Stimulated activated naive CD8-positive, alpha-beta T cell treated with anti-CD3 and anti-CD28 coated beads, Interleukin-15, amount 100 ng/mL, for 72 hours (primary cell): Measurements from ENCODE around the gene SDK2.

ENCODE experiments used
- ATAC-seq: fragments of 150-1000 bp; cut with Tn5 transposase; 2 replicates; pipeline ENCODE4 v1.10.0; 2021; ENCODE audit warnings: mild to moderate bottlenecking, moderate library complexity
- DNase-seq, 2 donors: peaks; one replicate each; pipeline ENCODE4 v3.0.0; 2021 to 2022
- H3K27ac Mint-ChIP-seq, 2 donors: one replicate each; pipeline ENCODE4 v1.8.0; 2022; ENCODE audit warnings: mild to moderate bottlenecking in 2 of 2, mixed read lengths in 2 of 2, moderate library complexity in 2 of 2
- H3K27me3 Mint-ChIP-seq: one replicate; pipeline ENCODE4 v1.8.0; 2022; ENCODE audit warnings: mixed read lengths
- H3K4me1 Mint-ChIP-seq: one replicate; pipeline ENCODE4 v1.8.0; 2022; ENCODE audit warnings: mild to moderate bottlenecking, mixed read lengths
- H3K4me3 Mint-ChIP-seq, 2 donors: one replicate each; pipeline ENCODE4 v1.8.0; 2022; ENCODE audit warnings: mild to moderate bottlenecking in 2 of 2, mixed read lengths in 2 of 2, moderate library complexity in 1 of 2
- H3K9me3 Mint-ChIP-seq, 2 donors: one replicate each; pipeline ENCODE4 v1.8.0; 2022; ENCODE audit warnings: mixed read lengths in 2 of 2

The SDK2 gene

DNA sequence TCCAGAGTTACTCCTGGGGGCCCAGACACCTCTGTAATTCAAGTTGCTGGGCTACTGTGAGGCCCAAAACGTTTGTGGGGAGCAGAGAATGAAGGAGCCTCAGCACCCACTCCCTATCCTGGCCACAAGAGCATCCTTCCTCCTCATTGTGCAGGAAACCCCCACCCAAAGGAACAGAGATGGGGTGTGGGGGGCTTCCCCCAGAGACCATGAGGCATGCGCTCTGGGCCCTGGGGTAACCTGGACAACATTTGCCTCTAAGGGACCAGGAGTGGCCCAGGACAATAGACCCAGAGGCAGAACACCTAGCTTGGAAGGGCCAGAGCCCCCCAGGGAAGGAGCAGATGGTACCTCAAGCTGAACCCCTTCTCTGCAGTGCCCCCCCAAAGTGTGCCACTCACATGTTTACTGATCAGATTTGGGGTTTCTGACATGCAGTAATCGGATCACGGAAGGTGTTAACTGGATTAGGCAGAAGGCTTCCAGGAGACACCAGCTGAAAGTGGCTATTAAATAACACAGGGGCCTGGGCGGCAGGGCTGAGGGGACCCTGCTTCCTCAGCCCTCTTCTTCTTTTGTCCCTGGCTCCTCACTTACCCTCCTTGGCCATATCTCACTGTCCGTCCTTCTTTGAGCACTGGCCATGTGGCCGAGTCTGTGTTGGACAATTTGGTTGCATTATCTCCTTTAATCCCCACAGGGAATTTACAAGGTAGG, 50.8 kb downstream of the SDK2 start:
- no peak for ATAC-seq
- peaks cover 72% of the 10 kb centered on the region for H3K4me1 Mint-ChIP-seq
- H3K9me3 Mint-ChIP-seq, result no peaks in the 10 kb centered on the region
- peak overlapping the region in 1 of 2 donors; percentile 47 for H3K4me3 Mint-ChIP-seq
- no peaks in the 10 kb centered on the region for H3K27me3 Mint-ChIP-seq
- peak overlapping the region; percentile 59 to 94 for H3K27ac Mint-ChIP-seq
- DNase-seq, result no peak

DNA sequence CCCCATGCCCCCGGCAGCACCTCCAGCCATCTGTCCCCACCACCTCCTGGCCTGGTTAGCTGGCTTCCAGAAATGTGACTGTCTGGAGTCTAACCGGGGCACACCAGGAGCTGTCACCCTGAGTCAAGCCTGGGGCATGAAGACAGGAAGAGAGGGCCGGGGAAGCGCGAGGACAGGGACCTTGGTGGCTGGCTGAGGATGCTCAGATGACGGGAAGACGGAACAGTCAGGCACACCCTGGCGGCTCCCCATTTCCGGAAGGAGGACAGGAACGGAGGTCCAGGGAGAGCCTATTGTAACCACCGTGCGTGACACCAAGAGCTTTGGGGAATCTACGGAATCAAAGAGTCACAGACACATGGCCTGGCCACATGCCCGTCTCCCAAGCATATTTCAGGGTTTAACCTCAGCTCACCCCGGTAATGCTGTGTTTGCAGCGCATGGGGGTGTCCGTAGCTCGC, 51.7 kb downstream of the SDK2 start:
- H3K4me1 Mint-ChIP-seq, result peaks cover 72% of the 10 kb centered on the region
- peak overlapping the region; percentile 60 to 71 for H3K4me3 Mint-ChIP-seq
- DNase-seq, result peak in 1 of 2 donors; percentile 15
- H3K27ac Mint-ChIP-seq, result peak overlapping the region in 1 of 2 donors; percentile 82
- no peak for ATAC-seq
- no peaks in the 10 kb centered on the region for H3K27me3 Mint-ChIP-seq
- H3K9me3 Mint-ChIP-seq, result no peaks in the 10 kb centered on the region

DNA sequence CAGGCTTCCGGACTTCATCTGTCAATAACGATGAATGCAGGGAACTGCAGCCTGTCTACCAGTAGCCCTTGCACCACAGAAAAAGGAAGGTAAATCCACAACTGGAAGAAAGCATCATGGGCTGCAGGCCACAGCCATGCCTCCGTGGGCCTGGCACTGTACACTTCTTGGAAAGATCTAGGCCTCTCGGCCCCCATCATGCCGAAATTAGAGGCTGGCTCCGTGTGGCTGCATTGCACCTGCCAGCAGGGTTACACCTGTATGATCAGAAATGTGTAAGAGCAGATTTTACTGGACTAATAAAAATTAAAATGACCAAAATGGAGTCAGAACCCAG, 52.2 kb downstream of the SDK2 start:
- peak overlapping the region; percentile 87 to 88 for H3K27ac Mint-ChIP-seq
- ATAC-seq, result no peak
- no peak for DNase-seq
- no peaks in the 10 kb centered on the region for H3K9me3 Mint-ChIP-seq
- H3K4me3 Mint-ChIP-seq, result peak overlapping the region; percentile 60 to 71
- peaks cover 72% of the 10 kb centered on the region for H3K4me1 Mint-ChIP-seq
- no peaks in the 10 kb centered on the region for H3K27me3 Mint-ChIP-seq

DNA sequence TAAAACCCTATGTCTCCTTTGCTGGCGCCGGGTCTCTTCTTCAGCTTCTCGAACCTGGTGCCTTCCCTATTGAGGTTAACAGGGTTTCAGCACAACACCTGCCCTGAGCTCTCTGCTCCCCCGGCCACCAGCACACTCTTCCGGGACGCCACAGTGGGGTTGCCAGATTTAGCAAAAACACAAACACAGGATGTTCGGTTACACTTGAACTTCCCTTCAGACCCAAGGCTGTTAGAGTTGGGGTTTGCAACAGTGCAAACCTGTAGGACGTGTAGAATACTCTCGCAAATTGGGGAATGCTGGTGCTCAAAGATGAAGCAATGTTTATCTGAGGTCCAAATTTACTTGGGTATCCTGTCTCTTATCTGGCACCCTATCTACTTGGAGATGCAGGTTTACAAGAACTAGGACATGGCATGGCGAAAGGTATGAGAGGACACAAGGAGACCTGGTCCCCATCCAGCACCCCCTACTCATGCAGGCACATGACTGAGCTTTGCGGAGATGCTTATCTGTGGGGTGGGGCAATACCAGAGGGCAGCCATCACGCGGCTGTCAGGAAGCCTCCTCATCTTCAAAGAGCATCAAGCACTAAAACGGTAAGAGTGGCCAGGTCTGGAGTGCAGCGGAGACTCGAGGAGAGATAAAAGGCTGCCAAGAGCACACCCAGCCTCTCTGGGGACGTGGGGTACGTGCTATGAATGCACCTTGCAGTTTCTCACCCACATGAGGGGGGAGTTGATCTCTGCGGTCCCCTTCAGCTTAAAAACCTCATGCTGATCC, 52.8 kb downstream of the SDK2 start:
- peak overlapping the region; percentile 60 to 71 for H3K4me3 Mint-ChIP-seq
- H3K27me3 Mint-ChIP-seq, result no peaks in the 10 kb centered on the region
- H3K9me3 Mint-ChIP-seq, result no peaks in the 10 kb centered on the region
- DNase-seq, result peak in 1 of 2 donors; percentile 8
- peak; percentile 57 for ATAC-seq
- peak overlapping the region; percentile 87 to 88 for H3K27ac Mint-ChIP-seq
- H3K4me1 Mint-ChIP-seq, result peaks cover 67% of the 10 kb centered on the region

DNA sequence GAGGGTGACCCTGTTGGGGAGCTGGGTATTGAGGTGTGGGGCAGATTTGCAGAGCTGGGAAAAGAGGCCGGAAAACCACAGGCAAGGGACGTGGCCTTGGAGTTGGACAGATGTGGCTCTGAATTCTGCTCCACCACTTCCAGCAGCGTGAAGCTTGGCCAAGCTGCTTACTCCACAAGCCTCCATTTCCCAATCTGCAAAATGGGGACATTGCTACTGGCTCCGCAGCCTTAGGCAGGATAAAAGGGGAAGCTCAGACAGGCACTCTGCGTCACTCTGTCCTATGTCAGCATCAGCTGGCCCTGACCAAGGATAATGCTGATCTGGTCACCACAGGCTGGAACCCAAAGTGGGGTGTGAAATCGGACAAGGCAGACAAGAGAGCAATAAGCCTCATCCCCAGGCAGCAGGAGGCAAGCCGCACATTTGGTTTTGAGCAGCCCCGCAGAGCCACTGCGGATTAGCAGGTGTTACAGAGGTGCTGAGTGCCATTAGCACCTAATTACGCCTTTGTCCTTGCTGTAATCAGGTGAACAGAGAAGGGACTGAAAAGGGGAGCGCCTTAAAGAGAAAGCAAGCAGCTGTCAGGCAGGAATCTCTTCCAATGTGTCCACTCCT, 54.8 kb downstream of the SDK2 start:
- no peaks in the 10 kb centered on the region for H3K27me3 Mint-ChIP-seq
- H3K27ac Mint-ChIP-seq, result peak overlapping the region in 1 of 2 donors; percentile 61
- H3K4me1 Mint-ChIP-seq, result peaks cover 52% of the 10 kb centered on the region
- no peaks in the 10 kb centered on the region for H3K9me3 Mint-ChIP-seq
- no peak for DNase-seq
- no peak overlapping the region for H3K4me3 Mint-ChIP-seq
- no peak for ATAC-seq

DNA sequence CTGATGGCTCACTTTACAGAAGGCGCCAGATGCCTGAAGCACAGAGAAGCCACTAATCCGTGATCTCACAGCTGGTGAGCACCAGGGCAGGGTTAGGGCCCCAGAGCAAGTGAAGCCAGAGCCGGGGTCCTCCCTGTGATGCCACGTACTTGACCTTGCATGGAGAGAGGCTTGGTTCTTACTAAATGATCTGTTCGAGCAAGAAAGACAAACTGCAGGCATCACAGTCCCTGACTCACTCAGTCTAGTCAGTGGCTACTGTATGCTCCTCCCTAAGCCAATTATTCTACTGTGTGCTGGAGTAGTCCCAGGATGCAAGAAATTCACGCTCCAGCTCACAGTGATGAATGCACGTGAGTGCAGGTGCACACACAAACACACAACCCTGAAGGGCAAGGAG, 55.4 kb downstream of the SDK2 start:
- no peak for DNase-seq
- Mint-ChIP-seq H3K4me1 (peaks cover 46% of the 10 kb centered on the region), H3K27ac (no peak overlapping the region), H3K4me3 (no peak overlapping the region), H3K9me3 (no peaks in the 10 kb centered on the region), H3K27me3 (no peaks in the 10 kb centered on the region)
- no peak for ATAC-seq

DNA sequence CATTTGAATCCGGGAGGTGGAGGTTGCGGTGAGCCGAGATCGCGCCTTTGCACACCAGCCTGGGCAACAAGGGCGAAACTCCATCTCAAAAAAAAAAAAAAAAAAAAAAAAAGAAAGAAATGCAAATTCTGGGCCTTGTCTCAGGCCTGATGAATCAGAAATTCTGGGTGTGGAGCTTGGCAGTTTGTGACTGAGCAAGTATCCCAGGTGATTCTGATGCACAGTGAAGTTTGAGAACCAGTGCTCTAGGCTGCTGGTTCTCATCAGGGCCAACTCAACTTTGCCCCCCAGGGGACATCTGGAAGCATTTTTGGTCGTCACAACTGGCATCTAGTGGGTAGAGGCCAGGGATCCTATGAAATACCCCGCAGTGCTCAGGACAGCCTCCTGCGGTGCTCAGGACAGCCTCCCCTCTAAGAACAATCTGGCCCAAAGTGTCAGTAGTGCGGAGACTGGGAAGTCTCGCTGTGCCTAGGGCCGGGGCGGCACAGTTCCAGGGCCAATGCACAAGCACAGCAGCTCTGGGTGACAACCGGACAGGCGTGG, 55.9 kb downstream of the SDK2 start:
- Mint-ChIP-seq H3K9me3 (no peaks in the 10 kb centered on the region), H3K27me3 (no peaks in the 10 kb centered on the region), H3K27ac (no peak overlapping the region), H3K4me1 (peaks cover 41% of the 10 kb centered on the region), H3K4me3 (no peak overlapping the region)
- DNase-seq, result no peak
- ATAC-seq, result no peak

DNA sequence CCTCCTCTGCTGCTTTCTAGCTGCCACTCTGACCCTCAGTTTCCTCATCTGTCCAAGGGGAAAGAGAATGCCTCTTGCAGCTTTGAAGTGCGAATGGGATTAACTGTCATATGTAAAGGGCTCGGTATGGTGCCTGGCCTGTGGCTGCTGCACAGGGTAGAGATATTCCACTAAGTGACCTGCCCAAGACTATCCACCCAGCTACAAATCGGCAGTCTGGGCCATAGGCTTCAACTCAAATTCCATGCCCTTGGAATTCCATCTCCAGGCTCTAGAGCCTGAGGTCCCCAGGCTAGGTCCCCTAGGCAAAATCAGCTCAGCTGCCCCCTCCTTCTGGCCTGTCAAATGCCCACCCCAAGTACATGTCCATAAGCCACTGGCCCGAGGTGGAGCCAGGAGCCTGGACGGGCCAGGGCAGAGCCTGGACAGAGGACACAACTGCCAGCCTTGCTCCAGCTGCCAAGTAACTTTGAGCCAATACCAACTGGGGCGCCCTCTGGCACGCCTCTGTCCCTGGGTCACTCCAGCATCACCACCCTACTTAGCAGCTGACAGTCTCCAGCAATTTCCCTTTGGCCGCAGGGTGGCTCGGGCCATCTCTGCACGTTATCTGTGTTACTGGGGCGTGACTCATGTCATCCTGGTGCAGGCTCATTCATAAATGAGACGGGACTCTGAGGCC, 57.2 kb downstream of the SDK2 start:
- no peaks in the 10 kb centered on the region for H3K27me3 Mint-ChIP-seq
- peaks cover 28% of the 10 kb centered on the region for H3K4me1 Mint-ChIP-seq
- no peak overlapping the region for H3K27ac Mint-ChIP-seq
- H3K9me3 Mint-ChIP-seq, result no peaks in the 10 kb centered on the region
- ATAC-seq (no peak), DNase-seq (no peak)
- H3K4me3 Mint-ChIP-seq, result no peak overlapping the region

DNA sequence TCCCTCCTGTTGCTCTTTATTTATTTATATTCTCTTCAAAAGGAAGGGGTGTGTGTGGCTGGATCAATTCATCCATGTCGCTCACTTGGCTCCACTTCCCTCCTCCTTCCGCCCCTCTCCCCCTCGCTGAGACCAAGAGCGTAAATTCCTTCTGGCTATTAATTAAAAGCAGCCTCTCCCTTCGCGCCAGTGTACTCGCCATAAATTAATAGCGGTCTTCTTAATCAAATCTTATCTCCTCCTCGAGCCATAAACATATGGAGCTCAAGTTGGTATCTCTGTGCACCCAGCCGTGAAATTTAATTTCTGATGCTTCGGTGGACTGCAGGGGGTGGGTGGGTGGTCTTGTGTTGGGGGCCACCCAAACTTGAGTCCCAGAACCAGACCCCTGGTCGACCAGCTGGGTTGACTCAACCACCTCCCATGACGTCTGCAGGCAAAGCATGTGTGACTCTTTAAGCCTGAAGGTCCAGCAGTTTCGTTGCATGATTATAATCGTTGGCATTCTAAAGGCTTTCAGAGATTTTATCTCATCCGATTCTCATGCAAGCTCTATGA, 57.9 kb downstream of the SDK2 start:
- Mint-ChIP-seq H3K4me1 (peaks cover 21% of the 10 kb centered on the region), H3K4me3 (no peak overlapping the region), H3K27me3 (no peaks in the 10 kb centered on the region), H3K27ac (no peak overlapping the region), H3K9me3 (no peaks in the 10 kb centered on the region)
- ATAC-seq, result no peak
- no peak for DNase-seq

DNA sequence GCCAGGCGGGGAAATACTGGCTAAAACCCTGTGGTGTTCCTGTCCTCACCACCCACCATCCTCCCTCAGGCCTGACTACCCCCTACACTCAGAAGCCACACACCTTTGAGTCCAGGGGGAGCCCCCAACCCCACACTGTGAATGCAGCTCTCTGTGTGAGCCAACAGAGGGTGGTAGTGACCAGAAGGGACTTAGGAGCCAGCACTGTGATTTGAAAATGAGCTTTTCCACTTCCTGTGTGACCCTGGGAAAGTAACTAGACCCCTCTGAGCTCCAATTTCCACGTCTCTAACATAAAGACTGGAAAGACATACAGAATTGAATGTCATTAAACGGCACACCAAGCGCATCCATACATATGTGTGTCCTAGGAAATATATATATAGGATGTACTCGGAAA, 58.7 kb downstream of the SDK2 start:
- Mint-ChIP-seq H3K27ac (no peak overlapping the region), H3K9me3 (no peaks in the 10 kb centered on the region), H3K27me3 (no peaks in the 10 kb centered on the region), H3K4me3 (no peak overlapping the region), H3K4me1 (peaks cover 16% of the 10 kb centered on the region)
- DNase-seq, result no peak
- ATAC-seq, result peak; percentile 66

DNA sequence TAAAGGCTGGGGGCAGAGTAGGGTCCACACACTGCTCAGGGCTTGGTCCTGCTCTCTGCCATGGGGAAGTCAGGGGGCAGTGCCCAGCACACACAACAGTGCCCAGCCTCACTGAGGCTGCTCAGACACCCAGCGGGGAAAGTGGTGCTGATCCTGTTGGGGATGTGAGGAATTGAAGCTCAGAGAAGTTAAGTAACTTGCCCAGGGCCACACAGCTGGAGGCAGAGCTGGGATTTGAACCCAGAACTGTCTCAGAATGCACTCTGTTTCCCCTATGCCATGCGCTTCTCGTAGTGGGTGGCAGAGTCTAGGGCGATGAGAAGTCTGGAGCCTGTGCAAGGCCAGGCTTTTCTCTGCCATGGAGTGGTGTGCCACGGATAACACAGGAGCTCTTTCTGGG, 59.3 kb downstream of the SDK2 start:
- no peak overlapping the region for H3K27ac Mint-ChIP-seq

DNA sequence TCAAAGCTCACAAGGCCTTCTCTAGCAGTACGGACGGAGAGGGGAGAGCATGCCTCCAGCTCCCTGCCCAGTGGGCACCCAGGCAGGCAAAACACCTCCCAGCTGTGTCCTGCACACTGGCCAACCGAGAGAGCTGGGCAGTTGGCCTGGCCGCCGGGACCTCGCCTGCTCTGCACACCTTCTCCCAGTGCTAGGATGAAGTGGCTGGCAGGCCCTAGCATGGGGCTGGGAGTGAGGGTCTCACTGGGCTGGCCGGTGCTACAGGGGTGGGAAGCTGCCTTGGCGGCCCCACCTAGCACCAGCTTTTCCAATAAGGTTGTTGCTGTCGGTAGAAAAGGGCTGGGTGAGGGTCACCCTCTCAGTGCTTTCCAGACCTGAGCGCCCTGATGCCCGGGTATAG, 60.2 kb downstream of the SDK2 start:
- no peak overlapping the region for H3K27ac Mint-ChIP-seq
- no peaks in the 10 kb centered on the region for H3K9me3 Mint-ChIP-seq
- H3K27me3 Mint-ChIP-seq, result no peaks in the 10 kb centered on the region
- DNase-seq, result no peak
- no peak for ATAC-seq
- peaks cover 6% of the 10 kb centered on the region for H3K4me1 Mint-ChIP-seq
- no peak overlapping the region for H3K4me3 Mint-ChIP-seq

More for the DNA sequence above, 59.3 kb downstream of the SDK2 start:
- Mint-ChIP-seq H3K4me3 (no peak overlapping the region), H3K9me3 (no peaks in the 10 kb centered on the region), H3K4me1 (peaks cover 10% of the 10 kb centered on the region), H3K27me3 (no peaks in the 10 kb centered on the region)
- ATAC-seq (peak; percentile 3), DNase-seq (no peak)

DNA sequence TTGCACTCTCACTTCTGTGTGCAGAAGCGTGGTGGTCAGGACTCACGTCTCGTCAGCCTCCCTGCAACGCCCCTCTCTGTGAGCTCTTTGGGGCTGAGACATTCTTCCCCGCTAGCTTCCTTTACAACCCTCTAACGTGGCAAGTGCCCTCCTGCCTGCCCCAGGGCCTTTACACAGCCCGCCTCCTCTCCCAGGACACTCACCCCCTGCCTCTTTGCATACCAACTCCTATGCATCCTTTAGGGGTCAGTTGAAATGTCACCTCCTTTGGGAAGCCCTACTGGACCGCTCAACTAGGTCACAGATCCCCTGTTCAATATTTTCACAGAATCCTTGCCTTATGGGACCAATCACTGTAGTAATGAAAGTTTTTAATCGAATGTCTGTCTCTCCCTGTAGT, 61.4 kb downstream of the SDK2 start:
- DNase-seq, result no peak
- ATAC-seq, result no peak
- H3K27ac Mint-ChIP-seq, result peak overlapping the region in 1 of 2 donors; percentile 60
- no peak overlapping the region for H3K4me3 Mint-ChIP-seq
- no peaks in the 10 kb centered on the region for H3K9me3 Mint-ChIP-seq
- peaks cover 6% of the 10 kb centered on the region for H3K4me1 Mint-ChIP-seq
- H3K27me3 Mint-ChIP-seq, result no peaks in the 10 kb centered on the region

DNA sequence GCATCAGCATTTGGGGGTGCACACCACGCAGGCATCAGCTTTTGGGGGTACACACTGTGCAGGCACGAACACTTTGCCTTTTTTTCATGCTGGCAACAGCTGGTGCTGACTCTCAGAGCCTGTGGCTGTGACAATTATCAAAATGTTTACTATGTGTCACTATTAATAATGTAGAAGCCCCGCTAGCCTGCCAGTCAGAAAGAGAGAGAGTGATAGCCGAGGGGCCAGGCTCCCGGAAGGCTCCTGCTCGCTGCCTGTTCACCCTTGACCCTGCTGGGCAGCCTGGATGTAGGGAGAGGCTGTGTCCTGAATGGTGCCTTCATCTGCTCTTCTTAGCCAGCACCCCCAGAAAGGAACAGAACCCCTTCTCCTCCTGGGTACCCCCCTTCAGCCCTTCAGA, 61.9 kb downstream of the SDK2 start:
- Mint-ChIP-seq H3K4me1 (peaks cover 6% of the 10 kb centered on the region), H3K4me3 (no peak overlapping the region), H3K27ac (no peak overlapping the region), H3K27me3 (no peaks in the 10 kb centered on the region), H3K9me3 (no peaks in the 10 kb centered on the region)
- DNase-seq (no peak), ATAC-seq (no peak)

DNA sequence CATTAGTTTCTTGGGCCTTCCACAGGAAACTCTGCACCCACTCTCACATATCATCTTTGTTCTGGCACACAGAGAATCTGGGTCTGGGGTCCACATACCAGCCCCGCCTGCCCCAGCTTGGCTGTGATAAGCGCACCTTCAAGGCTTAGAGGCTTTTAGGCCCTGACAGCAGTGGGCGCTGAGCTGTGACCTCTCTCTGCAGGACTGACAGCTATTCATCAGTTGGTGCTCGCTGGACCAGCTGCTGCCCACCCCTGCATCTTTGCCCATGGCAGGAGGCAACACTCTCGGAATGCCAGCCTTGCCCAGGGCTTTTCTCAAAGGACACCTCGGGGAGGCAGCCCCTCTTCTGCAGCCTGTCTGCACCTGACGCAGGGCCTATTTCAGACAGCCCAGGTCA, 62.9 kb downstream of the SDK2 start:
- Mint-ChIP-seq H3K27ac (peak overlapping the region in 1 of 2 donors; percentile 38), H3K9me3 (no peaks in the 10 kb centered on the region), H3K4me3 (no peak overlapping the region), H3K27me3 (no peaks in the 10 kb centered on the region), H3K4me1 (peaks cover 4% of the 10 kb centered on the region)
- ATAC-seq (no peak), DNase-seq (no peak)
